ENCODE measurements around the gene OR4E1.

DNA sequence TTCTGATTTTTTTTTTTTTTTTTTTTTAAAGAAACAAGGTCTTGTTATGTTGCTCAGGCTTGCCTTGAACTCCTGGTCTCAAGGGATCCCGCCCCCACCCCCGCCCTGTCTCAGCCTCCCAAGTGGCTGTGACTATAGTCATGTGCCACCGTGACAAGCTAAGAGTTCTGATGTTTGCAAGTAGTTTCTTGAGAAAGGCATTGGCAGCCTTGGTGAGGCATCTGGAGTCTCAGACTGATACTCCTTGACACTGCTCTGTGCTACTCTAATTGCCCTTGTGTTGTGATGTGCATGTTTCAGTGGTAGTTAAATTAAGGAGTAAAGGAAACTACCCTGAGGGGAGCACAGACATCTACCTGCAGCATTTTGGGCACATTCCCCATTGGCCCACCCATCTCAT, 46.2 kb upstream of the OR4E1 start:
- TF ChIP-seq, protein P1, sequence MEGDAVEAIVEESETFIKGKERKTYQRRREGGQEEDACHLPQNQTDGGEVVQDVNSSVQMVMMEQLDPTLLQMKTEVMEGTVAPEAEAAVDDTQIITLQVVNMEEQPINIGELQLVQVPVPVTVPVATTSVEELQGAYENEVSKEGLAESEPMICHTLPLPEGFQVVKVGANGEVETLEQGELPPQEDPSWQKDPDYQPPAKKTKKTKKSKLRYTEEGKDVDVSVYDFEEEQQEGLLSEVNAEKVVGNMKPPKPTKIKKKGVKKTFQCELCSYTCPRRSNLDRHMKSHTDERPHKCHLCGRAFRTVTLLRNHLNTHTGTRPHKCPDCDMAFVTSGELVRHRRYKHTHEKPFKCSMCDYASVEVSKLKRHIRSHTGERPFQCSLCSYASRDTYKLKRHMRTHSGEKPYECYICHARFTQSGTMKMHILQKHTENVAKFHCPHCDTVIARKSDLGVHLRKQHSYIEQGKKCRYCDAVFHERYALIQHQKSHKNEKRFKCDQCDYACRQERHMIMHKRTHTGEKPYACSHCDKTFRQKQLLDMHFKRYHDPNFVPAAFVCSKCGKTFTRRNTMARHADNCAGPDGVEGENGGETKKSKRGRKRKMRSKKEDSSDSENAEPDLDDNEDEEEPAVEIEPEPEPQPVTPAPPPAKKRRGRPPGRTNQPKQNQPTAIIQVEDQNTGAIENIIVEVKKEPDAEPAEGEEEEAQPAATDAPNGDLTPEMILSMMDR (IDR thresholded peaks at IDR 0.05; ENCODE audit: borderline replicate concordance, extremely low read depth, low read length, poor library complexity, severe bottlenecking) = no peak
- TF ChIP-seq EZH2 (IDR thresholded peaks at IDR 0.05; ENCODE audit: borderline replicate concordance, low read depth, low read length, severe bottlenecking) = no peak
